IPS DF 4.7 (cell line): Measurements from ENCODE around the gene HSPA1L.
"Not testable (repeated sequence)": the region's sequence is repeated elsewhere in the genome, so short reads cannot be mapped to it uniquely, and the experiment has no call there.

Source experiments
- DNase-seq: peaks from one replicate; pipeline ENCODE4 v3.0.0-alpha.2; 2013; ENCODE audit warnings: low spot score; ENCODE audit errors: extremely low read depth

The HSPA1L gene

DNA sequence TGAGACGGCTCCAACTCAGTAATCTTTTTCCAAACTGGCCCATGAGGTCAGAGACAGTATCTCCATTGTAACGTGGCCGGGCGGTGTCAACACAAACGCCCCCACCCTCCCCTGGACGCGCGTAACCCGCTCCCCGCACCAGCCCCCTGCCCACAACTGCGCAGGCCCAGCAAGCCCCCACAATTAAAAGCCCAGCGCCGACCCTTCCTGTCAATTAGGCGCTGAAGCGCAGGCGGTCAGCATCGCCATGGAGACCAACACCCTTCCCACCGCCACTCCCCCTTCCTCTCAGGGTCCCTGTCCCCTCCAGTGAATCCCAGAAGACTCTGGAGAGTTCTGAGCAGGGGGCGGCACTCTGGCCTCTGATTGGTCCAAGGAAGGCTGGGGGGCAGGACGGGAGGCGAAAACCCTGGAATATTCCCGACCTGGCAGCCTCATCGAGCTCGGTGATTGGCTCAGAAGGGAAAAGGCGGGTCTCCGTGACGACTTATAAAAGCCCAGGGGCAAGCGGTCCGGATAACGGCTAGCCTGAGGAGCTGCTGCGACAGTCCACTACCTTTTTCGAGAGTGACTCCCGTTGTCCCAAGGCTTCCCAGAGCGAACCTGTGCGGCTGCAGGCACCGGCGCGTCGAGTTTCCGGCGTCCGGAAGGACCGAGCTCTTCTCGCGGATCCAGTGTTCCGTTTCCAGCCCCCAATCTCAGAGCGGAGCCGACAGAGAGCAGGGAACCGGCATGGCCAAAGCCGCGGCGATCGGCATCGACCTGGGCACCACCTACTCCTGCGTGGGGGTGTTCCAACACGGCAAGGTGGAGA, at the start of gene HSPA1L, which contains the start of gene HSPA1A:
Gene HSPA1L (minus strand): TSS at position 259 of the 814 bp plus-strand sequence. CDS start 3,311 bp downstream, outside the sequence.
Gene HSPA1A (plus strand): TSS at position 519 of the 814 bp plus-strand sequence. CDS start 214 bp downstream, at position 733.
- DNase-seq: peak; percentile 87

DNA sequence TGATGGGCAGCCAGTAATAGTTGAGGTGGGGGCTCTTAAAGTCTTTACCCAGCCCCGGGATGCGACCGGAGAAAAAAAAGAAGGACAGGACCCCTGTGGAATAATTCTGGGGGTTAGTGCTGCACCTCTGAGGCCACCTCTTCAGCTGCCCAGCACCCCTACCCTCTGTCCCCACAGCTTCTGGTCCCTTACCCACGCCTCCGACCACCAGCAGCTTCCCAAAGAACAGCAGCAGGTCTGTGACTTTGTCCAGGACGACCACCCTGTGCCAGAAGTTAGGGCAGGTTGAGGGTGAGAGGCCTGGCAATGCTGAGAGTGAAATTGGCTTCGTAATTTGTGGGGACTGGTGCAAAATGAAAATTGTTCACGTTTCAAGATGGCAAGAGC, 49.7 kb upstream of the HSPA1L start:
- DNase-seq: no peak

DNA sequence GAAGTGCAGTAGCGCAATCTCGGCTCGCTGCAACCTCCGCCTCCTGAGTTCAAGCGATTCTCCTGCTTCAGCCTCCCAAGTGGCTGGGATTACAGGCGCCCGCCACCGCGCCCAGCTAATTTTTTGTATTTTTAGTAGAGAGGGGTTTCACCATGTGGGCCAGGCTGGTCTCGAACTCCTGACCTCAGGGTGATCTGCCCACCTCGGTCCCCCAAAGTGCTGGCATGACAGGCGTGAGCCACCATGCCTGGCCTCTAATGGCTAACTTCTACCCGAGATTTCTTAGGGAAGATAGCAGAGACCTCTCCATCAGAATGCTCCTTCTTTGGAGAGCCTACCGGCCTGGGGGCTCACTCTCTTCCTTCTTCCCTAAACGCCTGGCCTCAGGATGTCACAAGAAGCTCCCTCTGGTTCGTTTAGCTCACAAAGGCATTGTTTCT, 49.1 kb upstream of the HSPA1L start:
- not testable (repeated sequence) for DNase-seq

DNA sequence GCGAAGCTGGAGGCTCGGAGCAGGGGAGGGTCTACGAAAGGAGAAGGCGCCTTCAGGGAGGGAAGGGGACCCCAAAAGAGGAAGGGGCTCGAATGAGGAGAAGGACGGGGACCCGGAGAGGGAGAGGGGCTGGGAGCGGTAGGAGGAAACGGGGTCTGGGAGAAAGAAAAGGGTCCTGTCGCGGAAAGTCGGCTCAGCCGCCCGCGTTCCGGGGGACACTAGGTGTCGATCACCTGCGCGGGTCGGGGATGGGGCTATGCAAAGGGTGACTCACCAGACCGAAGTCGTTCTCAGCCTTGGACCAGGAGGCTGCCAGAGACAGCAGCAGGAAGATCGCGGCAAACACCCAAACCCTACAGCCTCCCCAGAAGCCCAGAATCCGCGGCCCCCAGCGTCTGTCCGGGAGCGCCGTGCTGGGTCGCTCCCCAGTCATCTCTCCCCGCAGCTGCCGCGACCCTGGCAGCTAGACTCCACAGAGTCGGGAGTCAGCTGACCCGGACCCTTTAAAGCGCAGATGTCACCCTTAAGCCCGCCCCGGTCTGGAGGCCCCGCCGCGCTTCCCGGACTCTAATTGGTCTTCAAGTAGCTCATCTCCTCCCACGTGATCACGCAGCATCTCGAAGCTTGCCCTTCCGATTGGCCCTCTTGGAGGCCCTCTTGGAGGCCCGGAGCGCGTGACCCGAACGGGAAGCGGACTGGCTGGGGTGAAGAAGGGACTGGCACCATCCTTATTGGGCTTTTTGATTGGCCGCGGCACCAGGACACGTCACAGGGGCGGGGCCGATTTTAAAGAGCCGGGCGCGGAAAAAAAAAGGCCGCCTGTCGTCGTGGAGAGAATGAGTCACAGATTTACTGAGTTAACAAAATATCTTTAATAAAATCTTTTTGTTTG, 47.5 kb upstream of the HSPA1L start, which contains the start of gene NEU1:
Gene NEU1 (minus strand): TSS at position 478 of the 892 bp plus-strand sequence. CDS start 45 bp downstream, at position 433.
- peak; percentile 99 for DNase-seq

DNA sequence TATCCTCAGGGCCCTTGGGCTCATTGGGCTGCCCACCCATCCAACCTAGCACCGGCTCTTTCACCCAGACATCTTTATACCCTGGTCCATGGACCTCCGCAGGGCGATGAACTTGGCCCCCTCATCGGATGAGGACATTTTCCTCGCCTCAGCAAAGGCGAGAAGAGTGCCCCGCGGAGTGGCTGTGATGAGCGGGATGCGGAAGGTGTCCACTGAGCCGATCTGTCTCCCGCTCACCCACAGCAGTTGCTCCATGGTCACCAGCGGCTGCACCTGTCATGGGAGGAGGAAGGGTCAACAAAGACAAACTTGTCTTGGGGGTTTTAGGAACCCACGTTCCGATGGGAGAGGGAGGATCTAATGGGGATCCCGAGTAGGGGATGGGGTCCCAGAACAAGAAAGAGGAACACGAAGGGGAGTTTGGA, 46.8 kb upstream of the HSPA1L start:
- no peak for DNase-seq

DNA sequence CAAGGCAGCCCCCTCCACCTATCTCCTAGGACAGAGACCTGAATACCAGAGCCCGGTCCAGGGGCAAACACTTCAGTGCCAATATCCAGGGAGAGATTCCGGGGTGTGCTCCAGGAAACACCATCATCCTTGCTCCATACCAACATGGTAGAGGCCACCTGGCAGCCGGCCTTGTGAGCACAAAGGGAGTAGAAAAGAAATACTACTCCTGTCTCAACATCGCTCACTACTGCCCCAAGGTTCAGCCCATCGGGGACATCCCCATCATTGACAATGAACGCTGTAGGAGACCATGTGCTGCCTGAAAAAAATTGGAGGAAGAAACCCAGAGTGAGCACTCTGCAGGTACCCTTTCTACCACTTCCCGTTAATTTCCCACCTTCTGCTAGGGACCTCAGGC, 46.1 kb upstream of the HSPA1L start:
- no peak for DNase-seq

DNA sequence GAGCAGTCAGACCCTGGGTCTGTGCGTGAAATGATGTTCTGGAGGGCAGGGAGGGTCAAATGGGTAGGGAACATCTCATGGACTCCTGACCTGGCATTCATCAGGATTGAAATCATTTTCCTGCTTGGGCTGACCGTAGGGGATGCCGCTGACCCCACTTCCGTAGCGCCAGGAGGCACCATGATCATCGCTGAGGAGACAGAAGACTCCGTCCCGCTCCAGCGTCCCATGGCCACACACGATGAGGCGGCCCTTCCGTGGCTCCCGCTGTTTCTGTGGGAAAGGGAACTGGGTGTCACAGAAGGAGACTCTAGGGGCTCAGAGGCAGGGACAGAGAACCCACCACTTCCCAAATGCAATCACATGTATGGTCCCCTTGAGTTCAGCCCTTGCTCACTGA, 45.3 kb upstream of the HSPA1L start:
- no peak for DNase-seq

DNA sequence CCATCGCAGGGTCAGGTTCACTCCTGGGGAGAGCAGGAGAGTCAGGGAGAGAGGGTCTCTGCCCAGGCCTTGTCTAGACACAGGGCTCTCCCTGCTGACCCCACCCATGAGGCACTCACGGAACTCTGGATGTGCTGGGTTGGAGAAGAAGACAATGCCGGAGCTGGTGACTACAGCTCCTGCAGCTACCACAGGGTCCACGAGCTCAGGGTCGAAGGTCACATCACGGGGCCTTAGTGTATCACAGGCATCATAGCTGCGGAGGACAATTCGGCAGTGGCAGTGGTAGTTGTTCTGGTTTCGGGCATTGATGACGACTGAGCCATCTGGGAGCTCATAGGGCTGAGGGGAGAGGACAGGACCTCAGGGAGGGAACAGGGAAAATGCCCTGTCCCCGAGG, 44.8 kb upstream of the HSPA1L start:
- no peak for DNase-seq

DNA sequence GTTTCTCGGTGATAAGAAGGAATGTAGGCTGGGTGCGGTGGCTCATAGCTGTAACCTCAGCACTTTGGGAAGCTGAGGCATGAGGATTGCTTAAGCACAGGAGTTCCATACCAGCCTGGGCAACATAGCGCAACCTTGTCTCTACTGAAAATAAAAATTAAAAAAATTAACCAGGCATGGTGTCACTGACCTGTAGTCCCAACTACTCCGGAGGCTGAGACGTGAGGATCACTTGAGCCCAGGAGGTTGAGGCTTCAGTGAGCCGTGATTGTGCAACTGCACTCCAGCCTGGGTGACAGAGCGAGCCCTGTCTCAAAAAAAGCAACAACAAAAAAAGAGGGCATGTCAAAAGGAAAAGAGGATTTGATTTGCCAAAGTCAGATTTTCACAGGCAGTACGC, 43.6 kb upstream of the HSPA1L start:
- DNase-seq: no peak

DNA sequence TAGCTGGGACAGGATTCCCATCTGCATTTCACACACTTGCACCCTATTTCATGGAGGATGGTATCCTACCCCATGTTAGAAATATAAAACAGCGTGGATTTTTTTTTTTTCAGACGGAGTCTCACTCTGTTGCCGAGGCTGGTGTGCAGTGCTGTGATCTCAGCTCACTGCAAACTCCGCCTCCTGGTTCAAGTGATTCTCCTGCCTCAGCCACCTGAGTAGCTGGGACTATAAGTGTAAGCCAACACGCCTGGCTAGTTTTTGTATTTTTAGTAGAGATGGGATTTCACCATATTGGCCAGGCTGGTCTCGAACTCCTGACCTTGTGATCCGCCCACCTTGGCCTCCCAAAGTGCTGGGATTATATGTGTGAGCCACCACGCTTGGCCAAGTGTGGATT, 42.7 kb upstream of the HSPA1L start:
- DNase-seq: not testable (repeated sequence)

DNA sequence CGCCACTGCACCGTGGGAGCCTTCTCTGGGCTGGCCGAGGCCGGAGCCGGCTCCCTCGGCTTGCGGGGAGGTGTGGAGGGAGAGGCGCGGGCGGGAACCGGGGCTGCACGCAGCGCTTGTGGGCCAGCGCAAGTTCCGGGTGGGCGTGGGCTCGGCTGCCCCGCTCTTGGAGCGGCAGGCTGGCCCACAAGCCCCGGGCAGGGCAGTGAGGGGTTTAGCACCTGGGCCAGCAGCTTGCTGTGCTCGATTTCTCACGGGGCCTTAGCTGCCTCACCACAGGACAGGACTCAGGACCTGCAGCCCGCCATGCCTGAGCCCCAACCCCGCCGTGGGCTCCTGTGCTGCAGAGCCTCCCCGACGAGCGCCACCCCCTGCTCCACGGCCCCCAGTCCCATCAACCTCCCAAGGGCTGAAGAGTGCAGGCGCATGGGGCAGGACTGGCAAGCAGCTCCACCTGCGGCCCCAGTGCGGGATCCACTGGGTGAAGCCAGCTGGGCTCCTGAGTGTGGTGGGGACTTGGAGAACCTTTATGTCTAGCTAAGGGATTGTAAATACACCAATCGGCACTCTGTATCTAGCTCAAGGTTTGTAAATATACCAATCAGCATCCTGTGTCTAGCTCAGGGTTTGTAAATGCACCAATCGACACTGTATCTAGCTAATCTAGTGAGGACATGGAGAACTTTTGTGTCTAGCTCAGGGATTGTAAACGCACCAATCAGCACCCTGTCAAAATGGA, 37.1 kb upstream of the HSPA1L start:
- not testable (repeated sequence) for DNase-seq

DNA sequence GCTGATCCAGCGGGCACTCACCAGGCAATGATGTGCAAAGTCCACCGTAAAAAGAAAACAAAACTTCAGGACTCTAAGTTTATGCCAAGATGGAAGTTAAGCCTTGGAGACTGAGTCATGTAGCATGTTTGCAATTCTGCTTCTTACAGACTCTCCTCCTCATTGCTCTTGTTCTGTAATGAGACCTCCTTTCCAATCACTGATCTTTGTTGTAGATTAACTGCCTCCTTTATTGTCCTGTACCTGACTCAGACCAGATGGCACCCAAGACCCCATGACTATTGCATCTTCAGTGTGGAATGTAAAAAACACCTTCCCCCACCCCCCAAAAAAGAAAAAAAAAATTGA, 36.4 kb upstream of the HSPA1L start:
- no peak for DNase-seq

DNA sequence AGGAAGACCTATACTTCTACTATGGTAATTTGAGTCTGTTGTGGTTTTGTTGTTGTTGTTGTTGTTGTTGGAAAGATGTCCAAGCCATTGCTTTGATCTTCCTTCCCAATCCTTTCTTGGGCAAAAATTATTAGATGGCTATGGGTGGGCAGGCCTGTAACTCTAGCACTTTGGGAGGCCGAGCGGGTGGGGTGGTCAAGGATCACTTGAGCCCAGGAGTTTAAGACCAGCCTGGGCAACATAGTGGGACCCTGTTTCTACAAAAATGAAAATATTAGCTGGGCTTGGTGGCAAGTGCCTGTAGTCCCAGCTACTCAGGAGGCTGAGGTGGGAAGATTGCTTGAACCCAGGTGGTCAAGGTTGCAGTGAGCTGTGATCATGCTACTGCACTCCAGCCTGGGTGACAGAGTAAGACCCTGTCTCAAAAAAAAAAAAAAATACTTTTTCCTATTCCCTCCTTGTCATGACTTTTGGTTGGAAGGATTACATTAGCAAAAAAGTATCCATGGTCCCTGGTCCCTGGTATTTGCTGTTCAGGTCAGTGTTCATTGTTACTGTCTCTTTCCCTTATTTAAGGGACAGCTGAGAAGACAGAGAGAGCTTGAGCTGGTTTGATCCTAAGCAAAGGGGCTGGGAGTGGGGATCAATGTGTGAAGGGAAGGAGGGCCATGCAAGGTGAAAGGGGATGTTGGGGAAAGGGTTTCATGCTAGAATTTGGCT, 35.8 kb upstream of the HSPA1L start:
- DNase-seq: no peak

DNA sequence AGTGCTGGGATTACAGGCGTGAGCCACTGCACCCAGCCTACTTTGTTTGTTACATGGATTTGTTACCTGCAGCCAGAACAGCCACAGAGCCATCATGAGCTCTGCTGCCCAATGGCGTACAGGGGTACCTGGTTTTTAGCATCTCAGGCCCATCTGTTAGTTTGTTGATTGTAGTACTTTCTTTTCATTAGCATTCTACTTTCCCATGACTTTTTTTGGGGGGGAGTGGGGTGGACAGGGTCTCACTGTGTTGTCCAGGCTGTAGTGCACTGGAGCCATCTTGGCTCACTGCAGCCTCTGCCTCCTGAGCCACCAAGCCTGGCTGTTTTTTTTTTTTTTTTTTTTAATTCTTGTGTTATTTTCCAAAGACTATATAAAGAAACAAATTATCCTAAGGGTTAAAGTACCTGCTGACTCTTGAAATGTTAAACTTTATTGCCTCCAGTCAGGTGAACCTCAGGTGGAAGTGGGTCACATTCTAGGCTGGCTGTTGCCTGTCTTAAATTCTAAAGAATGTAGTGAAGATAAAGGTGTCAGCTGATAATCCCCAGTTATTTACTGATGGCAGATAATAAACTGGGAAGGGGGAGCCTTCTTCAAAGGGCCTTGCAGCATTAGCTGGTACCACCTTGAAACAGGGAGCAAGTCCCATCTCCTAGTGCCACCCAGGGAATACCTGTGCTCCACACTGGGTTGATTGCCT, 32.3 kb upstream of the HSPA1L start:
- no peak for DNase-seq

DNA sequence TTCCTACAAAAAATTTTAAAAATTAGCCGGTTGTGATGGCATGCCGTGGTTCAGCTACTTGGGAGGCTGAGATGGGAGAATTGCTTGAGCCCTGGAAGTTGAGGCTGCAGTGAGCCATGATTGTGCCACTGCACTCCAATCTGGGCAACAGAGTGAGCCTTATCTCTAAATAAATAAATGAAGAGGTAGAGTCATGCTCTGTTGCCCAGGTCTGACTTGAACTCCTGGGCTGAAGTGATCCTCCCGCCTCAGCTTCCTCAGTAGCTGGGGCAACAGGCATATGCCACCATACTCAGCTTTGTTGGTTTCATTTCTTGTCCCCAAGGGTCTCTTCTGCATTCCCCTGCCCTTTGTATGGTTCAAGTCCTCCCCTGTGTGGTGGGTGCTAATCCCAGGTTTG, 29.4 kb upstream of the HSPA1L start:
- no peak for DNase-seq

DNA sequence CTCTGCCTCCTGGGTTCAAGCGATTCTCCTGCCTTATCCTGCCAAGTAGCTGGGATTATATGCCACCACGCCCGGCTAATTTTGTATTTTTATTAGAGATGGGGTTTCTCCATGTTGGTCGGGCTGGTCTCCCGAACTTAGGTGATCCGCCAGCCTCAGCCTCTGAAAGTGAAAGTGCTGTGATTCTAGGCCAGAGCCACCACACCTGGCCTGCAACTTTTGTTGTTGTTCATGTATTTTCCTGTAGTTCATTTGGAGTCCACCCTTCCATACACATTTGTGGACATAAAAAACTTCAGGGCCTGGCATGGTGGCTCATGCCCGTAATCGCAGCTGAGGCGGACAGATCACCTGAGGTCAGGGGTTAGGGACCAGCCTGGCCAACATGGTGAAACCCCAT, 27.0 kb upstream of the HSPA1L start:
- DNase-seq: no peak

DNA sequence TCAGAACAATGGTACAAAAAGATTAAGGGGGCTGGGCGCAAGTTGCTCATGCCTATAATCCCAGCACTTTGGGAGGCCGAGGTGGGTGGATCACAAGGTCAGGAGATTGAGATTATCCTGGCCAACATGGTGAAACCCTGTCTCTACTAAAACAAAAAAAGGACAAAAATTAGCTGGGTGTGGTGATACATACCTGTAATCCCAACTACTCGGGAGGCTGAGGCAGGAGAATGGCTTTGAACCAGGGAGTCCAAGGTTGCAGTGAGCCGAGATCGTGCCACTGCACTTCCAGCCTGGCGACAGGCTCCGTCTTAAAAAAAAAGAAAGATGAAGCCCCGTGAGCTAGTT, 24.7 kb upstream of the HSPA1L start:
- DNase-seq: not testable (repeated sequence)

DNA sequence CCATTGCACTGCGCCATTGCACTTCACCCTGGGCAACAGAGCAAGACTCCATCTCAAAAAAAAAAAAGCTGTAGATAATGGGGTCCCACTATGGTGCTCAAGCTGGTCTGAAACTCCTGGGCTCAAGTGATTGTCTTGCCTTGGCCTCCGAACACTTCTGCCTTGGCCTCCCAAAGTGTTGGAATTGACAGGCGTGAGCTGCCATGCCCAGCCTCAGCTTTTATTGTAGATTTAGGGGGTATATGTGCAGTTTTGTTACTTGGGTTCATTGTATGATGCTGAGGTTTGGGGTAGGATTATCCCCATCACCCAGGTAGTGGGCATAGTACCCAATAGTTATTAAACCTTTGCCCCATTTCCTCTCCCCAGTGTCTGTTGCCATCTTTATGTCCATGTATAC, 23.9 kb upstream of the HSPA1L start:
- no peak for DNase-seq

DNA sequence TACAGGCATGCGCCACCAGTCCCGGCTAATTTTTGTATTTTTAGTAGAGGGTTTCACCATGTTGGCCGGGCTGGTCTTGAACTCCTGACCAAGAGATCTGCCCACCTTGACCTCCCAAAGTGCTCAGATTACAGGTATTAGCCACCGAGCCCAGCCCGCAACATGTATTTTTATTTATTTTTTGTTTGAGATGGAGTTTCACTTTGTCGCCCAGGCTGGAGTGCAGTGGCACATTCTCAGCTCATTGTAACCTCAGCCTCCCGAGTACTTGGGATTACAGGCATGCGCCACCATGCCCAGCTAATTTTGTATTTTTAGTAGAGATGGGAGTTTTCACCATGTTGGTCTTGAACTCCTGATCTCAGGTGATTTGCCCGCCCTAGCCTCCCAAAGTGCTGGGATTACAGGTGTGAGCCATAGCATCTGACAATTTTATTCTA, 23.1 kb upstream of the HSPA1L start:
- DNase-seq: not testable (repeated sequence)
